K562 (cell line): ENCODE results near the gene SH3TC2. TPM values are rescaled to one million over a fixed set of nuclear protein-coding genes. Genes with fewer than 3 reads are reported as not detected.

ENCODE experiments used
- ATAC-seq: fragments of 200-7000 bp; cut with Tn5 transposase; 3 replicates; pipeline ENCODE4 v1.9.1; 2020; ENCODE audit warnings: moderate library complexity
- BruUV-seq: library from RNA; stranded (reverse); fragments of 400-500 nt; replicated peaks from 2 replicates; lab custom pipeline; 2021; lab: Mats Ljungman, UMichigan
- CTCF ChIA-PET: fragments of 300-600 bp; formaldehyde crosslinking; extraction: SDS; loops from one replicate; lab custom pipeline; 2021; ENCODE audit warnings: low intra/inter-chr PET ratio; lab: Yijun Ruan, JAX
- POLR2A ChIA-PET: fragments of 300-600, 350-650 bp; sonication (Branson Sonifier 250); formaldehyde crosslinking; extraction: SDS; loops from one replicate; lab custom pipeline; 2021; ENCODE audit warnings: antibody characterized with exemption, inconsistent platforms; lab: Yijun Ruan, JAX
- DNase-seq, 4 experiments: peaks; one replicate each; pipeline versions ENCODE4 v3.0.0 to v3.0.0-alpha.2; 2011 to 2018; ENCODE audit warnings: low spot score in 3 of 4, mixed read lengths in 3 of 4; ENCODE audit errors: extremely low read depth in 1 of 4
- FAIRE-seq: peaks from 2 replicates; lab custom pipeline; 2011; peaks lifted over from hg19 to GRCh38; lab: Jason Lieb, UNC
- H2AFZ ChIP-seq: 2 replicates; pipeline ENCODE4 v1.6.0; 2011; ENCODE audit warnings: low read depth, low read length, control low read depth, inconsistent platforms
- H3K27ac ChIP-seq: fragments of 200-600 bp; 3 replicates; pipeline ENCODE4 v1.8.0; 2011; ENCODE audit warnings: low read depth, mild to moderate bottlenecking, control low read depth, inconsistent platforms, low read length, moderate library complexity, mixed read lengths; ENCODE audit errors: extremely low read depth
- H3K27me3 ChIP-seq, 2 experiments: fragments of 300-600 bp in 1 of 2; 2 replicates in 1 of 2; 3 replicates in 1 of 2; pipeline versions ENCODE4 v1.6.0 to v1.8.0; 2011; ENCODE audit warnings: inconsistent platforms in 2 of 2, low read length in 2 of 2, mild to moderate bottlenecking in 1 of 2, mixed read lengths in 1 of 2, moderate library complexity in 1 of 2; ENCODE audit not compliant: control insufficient read depth in 2 of 2, insufficient read depth in 2 of 2
- H3K36me3 ChIP-seq: fragments of 300-600 bp; 3 replicates; pipeline ENCODE4 v1.8.0; 2011; ENCODE audit warnings: mild to moderate bottlenecking, low read length, inconsistent platforms; ENCODE audit not compliant: control insufficient read depth, insufficient read depth
- H3K4me1 ChIP-seq, 2 experiments: fragments of 200-600 bp in 1 of 2; replicated peaks in 1 of 2; 2 replicates in 1 of 2; 3 replicates in 1 of 2; pipeline versions ENCODE4 v1.5.1 to v1.8.0; 2011; ENCODE audit warnings: inconsistent platforms in 2 of 2, low read length in 2 of 2, mild to moderate bottlenecking in 1 of 2, mixed read lengths in 1 of 2, moderate library complexity in 1 of 2; ENCODE audit not compliant: control insufficient read depth in 2 of 2, insufficient read depth in 2 of 2
- H3K4me2 ChIP-seq: 2 replicates; pipeline ENCODE4 v1.6.1; 2011; ENCODE audit warnings: low read length, control low read depth, inconsistent platforms, mixed read lengths; ENCODE audit not compliant: insufficient read depth
- H3K4me3 ChIP-seq: fragments of 200-600 bp; sonication (generic), shearing (Covaris generic); 2 replicates; pipeline ENCODE4 v1.5.1; 2016; ENCODE audit warnings: control low read depth, inconsistent platforms
- H3K79me2 ChIP-seq: fragments of 200-600 bp; 3 replicates; pipeline ENCODE4 v1.8.0; 2011; ENCODE audit warnings: low read length, inconsistent platforms; ENCODE audit not compliant: control insufficient read depth, insufficient read depth
- H3K9ac ChIP-seq, 2 experiments: 2 replicates each; pipeline versions ENCODE4 v1.6.0 to v1.6.1; 2011; ENCODE audit warnings: low read depth in 2 of 2, low read length in 2 of 2, control low read depth in 1 of 2, inconsistent platforms in 1 of 2, mild to moderate bottlenecking in 1 of 2, mixed read lengths in 1 of 2; ENCODE audit not compliant: insufficient read depth in 1 of 2
- H3K9me1 ChIP-seq: one replicate; pipeline ENCODE4 v1.6.0; 2011; ENCODE audit warnings: inconsistent platforms, mild to moderate bottlenecking, low read length, moderate library complexity; ENCODE audit not compliant: control insufficient read depth, insufficient read depth
- H3K9me3 ChIP-seq: replicated peaks from 2 replicates; pipeline ENCODE4 v1.5.1; 2011; ENCODE audit warnings: low read depth, low read length, inconsistent platforms; ENCODE audit not compliant: control insufficient read depth, insufficient read depth
- H4K20me1 ChIP-seq: replicated peaks from 2 replicates; pipeline ENCODE4 v1.6.1; 2011; ENCODE audit warnings: low read length, inconsistent platforms, mixed read lengths; ENCODE audit not compliant: control insufficient read depth, insufficient read depth
- ADNP ChIP-seq: fragments of 200-800 bp; sonication (Bioruptor generic); IDR thresholded peaks from 2 replicates; pipeline ENCODE4 v1.6.1; 2016; ENCODE audit warnings: missing genetic modification characterization, missing compliant biosample characterization
- CBX2 ChIP-seq: fragments of 200-600 bp; sonication (generic); IDR thresholded peaks from one replicate; pipeline ENCODE4 v1.6.1; 2012; ENCODE audit warnings: mild to moderate bottlenecking, low read length, inconsistent platforms; ENCODE audit not compliant: insufficient read depth, poor library complexity, severe bottlenecking
- KAT7 ChIP-seq: sonication (generic); formaldehyde crosslinking; IDR thresholded peaks from 2 replicates; pipeline ENCODE4 v1.8.0; 2022; ENCODE audit warnings: missing genetic modification reagents, mild to moderate bottlenecking, borderline replicate concordance
- NFIC ChIP-seq: fragments of 450-650 bp; IDR thresholded peaks from 2 replicates; pipeline ENCODE4 v1.6.1; 2017; ENCODE audit warnings: mild to moderate bottlenecking, inconsistent platforms
- PPARD ChIP-seq: fragments of 250-450 bp; sonication (Bioruptor Pico); IDR thresholded peaks from 2 replicates; pipeline ENCODE4 v1.8.0; 2022; ENCODE audit warnings: inconsistent platforms, mild to moderate bottlenecking, moderate library complexity
- PRPF4 ChIP-seq: fragments of 200-400 bp; formaldehyde crosslinking; IDR thresholded peaks from one replicate; pipeline ENCODE4 v1.6.1; 2017; ENCODE audit warnings: low read length, low read depth, mild to moderate bottlenecking; ENCODE audit not compliant: insufficient read depth, poor library complexity, severe bottlenecking
- ZFP36 ChIP-seq: fragments of 150-350 bp; IDR thresholded peaks from 2 replicates; pipeline ENCODE4 v1.6.1; 2018; ENCODE audit warnings: low read length, low read depth; ENCODE audit not compliant: partially characterized antibody
- WGBS: fragments of 100-300 bp; shearing (Covaris generic); methylation state at CpG from one replicate; pipeline ENCODE4 v1.1.6; 2016; ENCODE audit warnings: low coverage, mixed read lengths; ENCODE audit not compliant: insufficient coverage; ENCODE audit errors: missing lambda C conversion rate; 5-methylcytosine and 5-hydroxymethylcytosine counted together
- in situ Hi-C: fragments of 300-500 bp; cut with MboI; formaldehyde crosslinking; loops from 4 replicates; pipeline ENCODE4 v1.15.0; 2018; ENCODE audit warnings: inconsistent platforms, mixed read lengths
- intact Hi-C: fragments of 100-400 bp; cut with micrococcal nuclease; formaldehyde crosslinking; loops from 2 replicates; pipeline ENCODE4 v1.14.2; 2022
- polyA plus RNA-seq, 8 experiments: library from polyadenylated mRNA; depleted of rRNA in 4 of 8; stranded (reverse) in 5 of 8; unstranded in 3 of 8; fragments of >200 nt; fragmentation: Nextera tagmentation in 2 of 8; fragmentation: Illumina TruSeq in 1 of 8; extraction: Ambion mirVana in 2 of 8; extraction: Trizol in 1 of 8; gene quantifications; 2 replicates each; pipeline versions ENCODE4 v1.2.1 to v1.2.3, GENCODE V29; 2011 to 2014; ENCODE audit warnings: inconsistent platforms in 1 of 8, missing spikeins in 1 of 8
- total RNA-seq, 7 experiments: library from RNA; depleted of rRNA in 6 of 7; stranded (reverse); fragments of >200 nt in 6 of 7; fragmentation: Illumina TruSeq in 2 of 7; extraction: Trizol in 2 of 7; gene quantifications; 2 replicates each; pipeline versions ENCODE4 v1.2.1 to v1.2.3, GENCODE V29; 2011 to 2021; ENCODE audit warnings: low replicate concordance in 1 of 7
- TF ChIP-seq, protein P1 (sequence below): fragments of 250-450 bp; sonication (Bioruptor Pico); IDR thresholded peaks from 2 replicates; pipeline ENCODE4 v1.4.0; 2020; ENCODE audit warnings: borderline replicate concordance

SH3TC2 gene
- total and polyA plus RNA-seq, 9 of the 15 experiments (the other 6 are each of a cell fraction or from before 2014, with no cell fraction given): 0.03 to 0.80 (median 0.55) TPM; not detected in 1

DNA sequence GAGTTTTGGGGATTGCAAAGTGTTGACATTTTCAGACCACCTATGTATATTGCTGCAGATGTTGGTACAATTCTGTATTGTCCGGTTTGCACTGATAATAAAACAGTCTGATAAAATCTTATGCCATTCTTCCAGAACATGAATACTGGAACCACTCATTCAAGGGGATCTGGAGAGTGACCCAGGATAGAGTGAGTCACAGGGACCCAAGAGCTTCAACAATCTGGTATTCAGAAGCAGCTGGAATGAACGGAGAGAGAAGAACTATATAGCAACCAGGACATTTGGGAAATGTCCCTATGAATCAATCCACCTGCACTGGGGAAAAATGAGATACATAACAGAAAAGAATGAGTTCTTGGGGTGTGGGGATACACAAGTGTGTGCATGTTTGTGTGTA, 73.3 kb downstream of the SH3TC2 start:
- 3% methylated on average over 2 of the region's 2 CpGs for WGBS
- ChIA-PET CTCF (no interaction called here), POLR2A (interaction anchor here (0.8 kb wide), 1 partner anchor 192 kb away, joined by 3 read pairs; no protein-coding TSS in a partner anchor)
- H3K27me3 ChIP-seq: 0 out of 5 replicates have a peak, but pooled peaks cover 0 to 4% of the 10 kb centered on the region in 2 experiments
- H3K9me3 ChIP-seq: no peaks in the 10 kb centered on the region
- no peak overlapping the region for H3K27ac ChIP-seq
- no peaks in the 10 kb centered on the region for H4K20me1 ChIP-seq
- H3K9me1 ChIP-seq: no peaks in the 10 kb centered on the region
- in situ Hi-C loops: no loop called here
- TF ChIP-seq PRPF4 (no peak), NFIC (no peak), CBX2 (no peak), ZFP36 (no peak), KAT7 (no peak), PPARD (CRISPR knock-in tag) (no peak), ADNP (tag) (no peak)
- TF ChIP-seq, protein P1, sequence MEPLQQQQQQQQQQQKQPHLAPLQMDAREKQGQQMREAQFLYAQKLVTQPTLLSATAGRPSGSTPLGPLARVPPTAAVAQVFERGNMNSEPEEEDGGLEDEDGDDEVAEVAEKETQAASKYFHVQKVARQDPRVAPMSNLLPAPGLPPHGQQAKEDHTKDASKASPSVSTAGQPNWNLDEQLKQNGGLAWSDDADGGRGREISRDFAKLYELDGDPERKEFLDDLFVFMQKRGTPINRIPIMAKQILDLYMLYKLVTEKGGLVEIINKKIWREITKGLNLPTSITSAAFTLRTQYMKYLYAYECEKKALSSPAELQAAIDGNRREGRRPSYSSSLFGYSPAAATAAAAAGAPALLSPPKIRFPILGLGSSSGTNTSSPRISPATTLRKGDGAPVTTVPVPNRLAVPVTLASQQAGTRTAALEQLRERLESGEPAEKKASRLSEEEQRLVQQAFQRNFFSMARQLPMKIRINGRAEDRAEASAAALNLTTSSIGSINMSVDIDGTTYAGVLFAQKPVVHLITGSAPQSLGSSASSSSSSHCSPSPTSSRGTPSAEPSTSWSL (CRISPR knock-in tag): no peak
- no TSS peak for BruUV-seq
- H3K79me2 ChIP-seq: no peaks in the 10 kb centered on the region
- no peak for DNase-seq
- H3K9ac ChIP-seq: no peak overlapping the region
- H3K4me1 ChIP-seq: no peaks in the 10 kb centered on the region
- intact Hi-C loops: no loop called here
- FAIRE-seq: no peak
- no peaks in the 10 kb centered on the region for H3K36me3 ChIP-seq
- no peak overlapping the region for H2AFZ ChIP-seq
- H3K4me2 ChIP-seq: no peak overlapping the region
- H3K4me3 ChIP-seq: no peak overlapping the region
- ATAC-seq: no peak
